Endodermal cell (in vitro differentiated cells): ENCODE measurements around the gene PNMT. TPM values are rescaled to one million over a fixed set of nuclear protein-coding genes. Genes with fewer than 3 reads are reported as not detected.
A peak's percentile ranks its signal among the peaks of the same experiment; 100 is the strongest.

Source experiments
- DNase-seq: peaks from one replicate; pipeline ENCODE4 v3.0.0-alpha.2; 2017
- H3K27ac ChIP-seq: 2 replicates; pipeline ENCODE4 v1.5.1; 2013; ENCODE audit warnings: mild to moderate bottlenecking, low read depth, low read length, moderate library complexity
- H3K27me3 ChIP-seq: 2 replicates; pipeline ENCODE4 v1.6.1; 2013; ENCODE audit warnings: mild to moderate bottlenecking, low read length, moderate library complexity; ENCODE audit not compliant: insufficient read depth, control insufficient read depth, poor library complexity, severe bottlenecking
- H3K36me3 ChIP-seq: 2 replicates; pipeline ENCODE4 v1.7.0; 2013; ENCODE audit warnings: mild to moderate bottlenecking, low read length, moderate library complexity; ENCODE audit not compliant: control insufficient read depth, insufficient read depth
- H3K4me1 ChIP-seq: one replicate; pipeline ENCODE4 v1.7.0; 2013; ENCODE audit warnings: low read length; ENCODE audit not compliant: control insufficient read depth, insufficient read depth
- H3K4me3 ChIP-seq: 2 replicates; pipeline ENCODE4 v1.5.1; 2013; ENCODE audit warnings: mild to moderate bottlenecking, low read length, moderate library complexity
- H3K9ac ChIP-seq: 2 replicates; pipeline ENCODE4 v1.6.1; 2013; ENCODE audit warnings: mild to moderate bottlenecking, low read length, moderate library complexity; ENCODE audit not compliant: poor library complexity, severe bottlenecking; ENCODE audit errors: extremely low read depth
- H3K9me3 ChIP-seq: 2 replicates; pipeline ENCODE4 v1.6.1; 2013; ENCODE audit warnings: mild to moderate bottlenecking, low read length, moderate library complexity; ENCODE audit not compliant: control insufficient read depth
- H3K27ac Mint-ChIP-seq: 2 replicates; pipeline ENCODE4 v1.8.0; 2020; ENCODE audit warnings: mixed read lengths
- H3K27me3 Mint-ChIP-seq: 2 replicates; pipeline ENCODE4 v1.8.0; 2021; ENCODE audit warnings: mild to moderate bottlenecking, mixed read lengths; ENCODE audit not compliant: insufficient read depth
- H3K36me3 Mint-ChIP-seq: 2 replicates; pipeline ENCODE4 v1.8.0; 2020; ENCODE audit warnings: low read depth, mixed read lengths
- H3K4me1 Mint-ChIP-seq: 2 replicates; pipeline ENCODE4 v1.8.0; 2020; ENCODE audit warnings: mixed read lengths
- H3K4me3 Mint-ChIP-seq: 2 replicates; pipeline ENCODE4 v1.8.0; 2020; ENCODE audit warnings: mild to moderate bottlenecking, moderate library complexity, mixed read lengths
- H3K9me3 Mint-ChIP-seq: 2 replicates; pipeline ENCODE4 v1.8.0; 2020; ENCODE audit warnings: mild to moderate bottlenecking, mixed read lengths
- CTCF ChIP-seq: fragments of 200-600 bp; sonication (generic); conservative IDR thresholded peaks from 2 replicates; pipeline ENCODE4 v1.5.0; 2021; ENCODE audit warnings: antibody characterized with exemption, mild to moderate bottlenecking
- WGBS, 2 experiments: methylation state at CpG; one replicate each; pipeline versions ENCODE4 v1.1.5 to v1.1.7; 2013; ENCODE audit warnings: missing lambda C conversion rate in 2 of 2, mixed read lengths in 1 of 2; ENCODE audit not compliant: insufficient coverage in 1 of 2, insufficient read length in 1 of 2; 5-methylcytosine and 5-hydroxymethylcytosine counted together
- total RNA-seq, 2 donors: library from RNA; stranded (reverse); fragmentation: NEBNext Ultra II Directional in 1 of 2; extraction: Animal tissue kit (Norgen Biotek cat#: 25700) in 1 of 2; gene quantifications; 2 replicates in 1 of 2; 3 replicates in 1 of 2; pipeline ENCODE4 v1.2.1, GENCODE V29; 2021

PNMT gene
- total RNA-seq, 2 donors from 2014 or later: 0.55 to 1.0 TPM

GRCh38 chr17:39677542-39678339 lies 9.5 kb downstream of the PNMT start:
- 90% methylated on average over 12 to 13 of the region's 13 CpGs for WGBS, 2 experiments
- H3K4me1 Mint-ChIP-seq: peaks cover 15% of the 10 kb centered on the region

GRCh38 chr17:39678340-39679116 lies 10.3 kb downstream of the PNMT start:
- peaks cover 42% of the 10 kb centered on the region for H3K36me3 Mint-ChIP-seq
- no peaks in the 10 kb centered on the region for H3K9me3 Mint-ChIP-seq
- WGBS, 2 experiments: 88 to 89% methylated on average over 10 to 13 of the region's 13 CpGs
- H3K27ac Mint-ChIP-seq: peak overlapping the region; percentile 44
- peaks cover 5% of the 10 kb centered on the region for H3K36me3 ChIP-seq
- H3K4me1 ChIP-seq: no peaks in the 10 kb centered on the region
- H3K9me3 ChIP-seq: no peaks in the 10 kb centered on the region
- H3K27me3 ChIP-seq: no peaks in the 10 kb centered on the region
- H3K4me3 ChIP-seq: no peak overlapping the region
- no peak for DNase-seq
- H3K27ac ChIP-seq: no peak overlapping the region
- TF ChIP-seq CTCF: peak; percentile 55
- H3K27me3 Mint-ChIP-seq: no peaks in the 10 kb centered on the region
- no peak overlapping the region for H3K4me3 Mint-ChIP-seq
- H3K9ac ChIP-seq: no peak overlapping the region
- peaks cover 15% of the 10 kb centered on the region for H3K4me1 Mint-ChIP-seq

More at GRCh38 chr17:39677542-39678339, 9.5 kb downstream of the PNMT start:
- Mint-ChIP-seq H3K27me3 (no peaks in the 10 kb centered on the region), H3K36me3 (peaks cover 36% of the 10 kb centered on the region), H3K9me3 (no peaks in the 10 kb centered on the region), H3K4me3 (no peak overlapping the region), H3K27ac (peak overlapping the region; percentile 25)
- no peak overlapping the region for H3K4me3 ChIP-seq
- no peaks in the 10 kb centered on the region for H3K4me1 ChIP-seq
- H3K9ac ChIP-seq: no peak overlapping the region
- no peak for TF ChIP-seq CTCF
- H3K36me3 ChIP-seq: peaks cover 5% of the 10 kb centered on the region
- H3K27ac ChIP-seq: no peak overlapping the region
- DNase-seq: no peak
- H3K9me3 ChIP-seq: no peaks in the 10 kb centered on the region
- no peaks in the 10 kb centered on the region for H3K27me3 ChIP-seq

- no peak for DNase-seq
- H3K4me3 ChIP-seq: no peak overlapping the region
- H3K9ac ChIP-seq: no peak overlapping the region
- peaks cover 2% of the 10 kb centered on the region for H3K9me3 Mint-ChIP-seq
- no peak for TF ChIP-seq CTCF
- no peaks in the 10 kb centered on the region for H3K27me3 ChIP-seq
- no peaks in the 10 kb centered on the region for H3K27me3 Mint-ChIP-seq
- H3K9me3 ChIP-seq: no peaks in the 10 kb centered on the region
- peaks cover 5% of the 10 kb centered on the region for H3K36me3 ChIP-seq
- H3K27ac ChIP-seq: no peak overlapping the region
- WGBS, 2 experiments: 85 to 100% methylated on average over 4 to 12 of the region's 12 CpGs
- peaks cover 48% of the 10 kb centered on the region for H3K36me3 Mint-ChIP-seq
- peaks cover 21% of the 10 kb centered on the region for H3K4me1 Mint-ChIP-seq
- peak overlapping the region; percentile 35 for H3K27ac Mint-ChIP-seq
- H3K4me3 Mint-ChIP-seq: no peak overlapping the region
- no peaks in the 10 kb centered on the region for H3K4me1 ChIP-seq
Observed at GRCh38 chr17:39679521-39680192, 11.4 kb downstream of the PNMT start.
